ENCODE results near the gene DOK6. TPM values are rescaled to one million over a fixed set of nuclear protein-coding genes. Genes with fewer than 3 reads are reported as not detected.

Gene DOK6
- total and polyA plus RNA-seq, 10 of the 15 experiments (the other 5 are each of a cell fraction or from before 2014, with no cell fraction given), result 0.01 to 0.09 (median 0.04) TPM; not detected in 4

- intact Hi-C loops (cut with micrococcal nuclease; ENCODE audit: unreplicated experiment) (no loop called here), in situ Hi-C loops (cut with MboI) (no loop called here)
- 56% methylated on average over 4 of the region's 4 CpGs for WGBS (ENCODE audit: insufficient coverage, insufficient replicate concordance, low lambda C conversion rate, missing lambda C conversion rate)
- Histone ChIP-seq H3K79me2 (ENCODE audit: control insufficient read depth, insufficient read depth, low read length) (no peaks in the 10 kb centered on the region), H3K9me3 (replicated peaks; ENCODE audit: control insufficient read depth, insufficient read depth, low read length) (no peaks in the 10 kb centered on the region), H3K4me2 (ENCODE audit: control insufficient read depth, insufficient read depth) (no peak overlapping the region), H3K36me3 (ENCODE audit: control insufficient read depth in 2 of 2, insufficient read depth in 2 of 2, low read length in 1 of 2) (no peaks in the 10 kb centered on the region), H3K9ac (ENCODE audit: control insufficient read depth, insufficient read depth, low read length) (no peak overlapping the region), H3K4me1 (ENCODE audit: control insufficient read depth, insufficient read depth, low read length) (no peaks in the 10 kb centered on the region), H3K4me3 (no peak overlapping the region), H3K27me3 (replicated peaks in 1 of 2; ENCODE audit: control insufficient read depth in 2 of 2, insufficient read depth in 2 of 2, low read length in 1 of 2) (no peaks in the 10 kb centered on the region), H2AFZ (ENCODE audit: control insufficient read depth, low read depth, low read length) (no peak overlapping the region), H4K20me1 (ENCODE audit: control insufficient read depth, insufficient read depth) (no peaks in the 10 kb centered on the region), H3K27ac (ENCODE audit: control insufficient read depth, insufficient read depth) (no peak overlapping the region)
- ChIA-PET SMC1A (ENCODE audit: uncharacterized antibody, unreplicated experiment) (no interaction called here), RAD21 (ENCODE audit: unreplicated experiment) (no interaction called here), POLR2A (no interaction called here), CTCF (interaction anchor here (0.6 kb wide), 1 partner anchor 22 kb away, joined by 5 read pairs; no protein-coding TSS in a partner anchor)
- ATAC-seq (no peak), DNase-seq (ENCODE audit: low read depth, low spot score) (no peak), FAIRE-seq (no peak)
- BruUV-seq (replicated peaks), result no TSS peak
- no peak for TF ChIP-seq POLR2AphosphoS2 (IDR thresholded peaks at IDR 0.05; ENCODE audit: low read depth, low read length)
- no peak for TF ChIP-seq CTCF (IDR thresholded peaks at IDR 0.05 in 2 of 3, conservative IDR thresholded peaks at IDR 0.05 in 1 of 3; ENCODE audit: control insufficient read depth in 2 of 3, extremely low read depth in 1 of 3, insufficient read depth in 1 of 3, low read depth in 3 of 3, low read length in 3 of 3)
- no peak for TF ChIP-seq YY1 (IDR thresholded peaks at IDR 0.05; ENCODE audit: low read depth, low read length)
- TF ChIP-seq RFX5 (IDR thresholded peaks at IDR 0.05; ENCODE audit: low read depth, low read length), result no peak
- TF ChIP-seq CHD1 (IDR thresholded peaks at IDR 0.05; ENCODE audit: low read depth, low read length), result no peak
- TF ChIP-seq TARDBP (IDR thresholded peaks at IDR 0.05; ENCODE audit: borderline replicate concordance), result no peak
- no peak for TF ChIP-seq PBX3 (IDR thresholded peaks at IDR 0.05; ENCODE audit: insufficient replicate concordance, low read depth, low read length)
- TF ChIP-seq REST (IDR thresholded peaks at IDR 0.05; ENCODE audit: low read depth, low read length), result no peak
- TF ChIP-seq ATF7 (IDR thresholded peaks at IDR 0.05; ENCODE audit: low read depth), result no peak
- no peak for TF ChIP-seq ZNF687 (IDR thresholded peaks at IDR 0.05)
- TF ChIP-seq ZNF622 (IDR thresholded peaks at IDR 0.05), result no peak
- no peak for TF ChIP-seq CREB1 (IDR thresholded peaks at IDR 0.05; ENCODE audit: low read depth)
- TF ChIP-seq IRF4 (IDR thresholded peaks at IDR 0.05; ENCODE audit: low read depth, low read length), result no peak
- no peak for TF ChIP-seq HDAC2 (IDR thresholded peaks at IDR 0.05)
- TF ChIP-seq MTA2 (IDR thresholded peaks at IDR 0.05; ENCODE audit: low read depth), result no peak
These were observed 215.4 kb downstream of the DOK6 start for GRCh38 chr18:69616114-69616513.
